Panc1 (cell line): ENCODE measurements around the gene EIF2B1. TPM values are rescaled to one million over a fixed set of nuclear protein-coding genes. Genes with fewer than 3 reads are reported as not detected.

Source experiments
- ATAC-seq: fragments of 200-7000 bp; cut with Tn5 transposase; 2 replicates; pipeline ENCODE4 v1.9.1; 2020; ENCODE audit warnings: mild to moderate bottlenecking, moderate library complexity
- BruUV-seq: library from RNA; stranded (reverse); fragments of 400-500 nt; replicated peaks from 2 replicates; lab custom pipeline; 2021; lab: Mats Ljungman, UMichigan
- CTCF ChIA-PET: fragments of 300-600 bp; sonication (Branson Sonifier 250); formaldehyde crosslinking; loops from one replicate; lab custom pipeline; 2022; ENCODE audit warnings: antibody characterized with exemption; lab: Charles Lee
- POLR2A ChIA-PET: fragments of 300-600 bp; sonication (Branson Sonifier 250); formaldehyde crosslinking; loops from one replicate; lab custom pipeline; 2022; ENCODE audit warnings: antibody characterized with exemption; lab: Charles Lee
- DNase-seq: peaks from one replicate; pipeline ENCODE4 v3.0.0-alpha.2; 2010; ENCODE audit warnings: low read depth, low spot score
- H3K27ac ChIP-seq: 2 replicates; pipeline ENCODE4 v1.5.1; 2011; ENCODE audit warnings: mild to moderate bottlenecking, low read length, inconsistent platforms
- H3K27me3 ChIP-seq: fragments of 200-500 bp; sonication (Bioruptor generic); 2 replicates; pipeline ENCODE4 v1.6.0; 2014; ENCODE audit warnings: low read length, inconsistent platforms; ENCODE audit not compliant: control insufficient read depth, insufficient read depth
- H3K36me3 ChIP-seq: fragments of 200-500 bp; sonication (Bioruptor generic); 2 replicates; pipeline ENCODE4 v1.5.1; 2014; ENCODE audit warnings: inconsistent platforms, mild to moderate bottlenecking, low read length, moderate library complexity; ENCODE audit not compliant: control insufficient read depth, insufficient read depth
- H3K4me1 ChIP-seq: 2 replicates; pipeline ENCODE4 v1.5.1; 2011; ENCODE audit warnings: inconsistent platforms, mild to moderate bottlenecking, low read length, moderate library complexity; ENCODE audit not compliant: control insufficient read depth, insufficient read depth
- H3K4me3 ChIP-seq, 2 experiments: 2 replicates each; pipeline ENCODE4 v1.5.1; 2011 to 2012; ENCODE audit warnings: low read depth in 2 of 2, low read length in 2 of 2, mild to moderate bottlenecking in 2 of 2, inconsistent platforms in 1 of 2, moderate library complexity in 1 of 2
- H3K9me3 ChIP-seq: fragments of 200-500 bp; sonication (Bioruptor generic); 2 replicates; pipeline ENCODE4 v1.5.1; 2014; ENCODE audit warnings: low read depth, mild to moderate bottlenecking, inconsistent platforms, low read length, moderate library complexity; ENCODE audit not compliant: control insufficient read depth, insufficient read depth
- CTCF ChIP-seq: fragments of 450-650 bp; IDR thresholded peaks from 2 replicates; pipeline ENCODE4 v1.5.1; 2017; ENCODE audit warnings: mild to moderate bottlenecking
- POLR2AphosphoS5 ChIP-seq: IDR thresholded peaks from 2 replicates; pipeline ENCODE4 v1.6.1; 2012; ENCODE audit warnings: mild to moderate bottlenecking, low read depth, low read length, moderate library complexity
- REST ChIP-seq, 2 experiments: IDR thresholded peaks; 2 replicates each; pipeline ENCODE4 v1.6.1; 2011 to 2012; ENCODE audit warnings: low read depth in 2 of 2, control low read depth in 1 of 2, low read length in 1 of 2, mild to moderate bottlenecking in 1 of 2, moderate library complexity in 1 of 2; ENCODE audit not compliant: insufficient read depth in 1 of 2
- SIN3A ChIP-seq: IDR thresholded peaks from 2 replicates; pipeline ENCODE4 v1.6.1; 2012; ENCODE audit warnings: low read depth, mild to moderate bottlenecking, low read length, moderate library complexity, borderline replicate concordance; ENCODE audit not compliant: insufficient read depth
- TCF7L2 ChIP-seq: IDR thresholded peaks from 2 replicates; pipeline ENCODE4 v1.6.1; 2011; ENCODE audit warnings: mild to moderate bottlenecking, low read depth, low read length, inconsistent platforms
- in situ Hi-C: cut with HindIII; loops from 2 replicates; pipeline ENCODE4 v1.10.0; 2016; ENCODE audit warnings: low sequenced_read_pairs, low pct_unique_long_range_greater_than_20kb
- intact Hi-C: fragments of 100-400 bp; cut with micrococcal nuclease; formaldehyde crosslinking; loops from one replicate; pipeline ENCODE4 v1.10.0; 2022; ENCODE audit not compliant: unreplicated experiment
- total RNA-seq: library from RNA; stranded (reverse); gene quantifications from one replicate; pipeline ENCODE4 v1.2.1, GENCODE V29; 2021; ENCODE audit not compliant: unreplicated experiment

EIF2B1 gene
- total RNA-seq, 1 experiment from 2014 or later = 49.4 TPM

GRCh38 chr12:123572391-123572790 is 61.1 kb downstream of the EIF2B1 start:
- intact Hi-C loops (no loop called here), in situ Hi-C loops (no loop called here)
- Histone ChIP-seq H3K27ac (no peak overlapping the region), H3K4me3 (no peak overlapping the region), H3K27me3 (no peaks in the 10 kb centered on the region), H3K4me1 (no peaks in the 10 kb centered on the region), H3K9me3 (no peaks in the 10 kb centered on the region), H3K36me3 (no peaks in the 10 kb centered on the region)
- no peak for ATAC-seq
- CTCF ChIA-PET = no interaction called here
- no TSS peak for BruUV-seq
- POLR2A ChIA-PET = no interaction called here
- TF ChIP-seq REST (IDR thresholded peaks at IDR 0.05; ENCODE audit: insufficient read depth in 1 of 2, low read depth in 2 of 2, low read length in 1 of 2) = no peak
- no peak for TF ChIP-seq POLR2AphosphoS5
- TF ChIP-seq TCF7L2 = no peak
- TF ChIP-seq SIN3A = no peak
- no peak for TF ChIP-seq CTCF
- DNase-seq = no peak

GRCh38 chr12:123571343-123571813 is 62.1 kb downstream of the EIF2B1 start:
- H3K9me3 ChIP-seq = no peaks in the 10 kb centered on the region
- POLR2A ChIA-PET = interaction anchor here (0.7 kb wide), 1 partner anchor 26 kb away, joined by 5 read pairs; no protein-coding TSS in a partner anchor
- H3K4me1 ChIP-seq = no peaks in the 10 kb centered on the region
- no TSS peak for BruUV-seq
- no peak for TF ChIP-seq CTCF
- TF ChIP-seq REST (IDR thresholded peaks at IDR 0.05; ENCODE audit: insufficient read depth in 1 of 2, low read depth in 2 of 2, low read length in 1 of 2) = no peak
- no peak for TF ChIP-seq POLR2AphosphoS5
- no peak for TF ChIP-seq TCF7L2
- no peak for TF ChIP-seq SIN3A
- intact Hi-C loops = no loop called here
- in situ Hi-C loops = no loop called here
- peak overlapping the region in 1 of 2 experiments; percentile 19; a peak in 2 of 4 replicates for H3K4me3 ChIP-seq
- DNase-seq (no peak), ATAC-seq (peak; percentile 82)
- no peaks in the 10 kb centered on the region for H3K27me3 ChIP-seq
- H3K27ac ChIP-seq = no peak overlapping the region
- CTCF ChIA-PET = interaction anchor here (0.5 to 0.6 kb wide), 2 partner anchors 11 to 13 kb away, joined by 3 to 4 read pairs; partner anchors contain the start of gene TMED2
- H3K36me3 ChIP-seq = no peaks in the 10 kb centered on the region
